Renal cortical epithelial cell (primary cell): ENCODE results near the gene DNAJB2. TPM values are rescaled to one million over a fixed set of nuclear protein-coding genes. Genes with fewer than 3 reads are reported as not detected.
A peak's percentile ranks its signal among the peaks of the same experiment; 100 is the strongest.
"Not testable (repeated sequence)": the region's sequence is repeated elsewhere in the genome, so short reads cannot be mapped to it uniquely, and the experiment has no call there.

Source experiments
- DNase-seq: peaks from one replicate; pipeline ENCODE4 v3.0.0-alpha.2; 2011; ENCODE audit warnings: low read depth
- total RNA-seq: library from RNA; depleted of rRNA; stranded (reverse); fragments of >200 nt; gene quantifications from 2 replicates; pipeline ENCODE4 v1.2.3, GENCODE V29; 2014

Gene DNAJB2
- total RNA-seq, 1 donor from 2014 or later, result 90.7 TPM

GRCh38 chr2:219285373-219285735, 6.2 kb downstream of the DNAJB2 start:
- no peak for DNase-seq

- DNase-seq, result no peak
These were observed 6.8 kb downstream of the DNAJB2 start for GRCh38 chr2:219285894-219286425.

- DNase-seq, result peak; percentile 30
These were observed 7.4 kb downstream of the DNAJB2 start for GRCh38 chr2:219286436-219287115.

GRCh38 chr2:219287116-219287440, 7.9 kb downstream of the DNAJB2 start:
- not testable (repeated sequence) for DNase-seq

- no peak for DNase-seq
These were observed 8.6 kb downstream of the DNAJB2 start for GRCh38 chr2:219287580-219288265.

- DNase-seq, result no peak
These were observed 10.0 kb downstream of the DNAJB2 start for GRCh38 chr2:219289195-219289536.

GRCh38 chr2:219289537-219290361, 10.6 kb downstream of the DNAJB2 start:
- peak; percentile 82 for DNase-seq

- DNase-seq, result no peak
These were observed 11.4 kb downstream of the DNAJB2 start for GRCh38 chr2:219290381-219291171.

- no peak for DNase-seq
These were observed 12.2 kb downstream of the DNAJB2 start for GRCh38 chr2:219291394-219291793.

- DNase-seq, result no peak
These were observed 12.8 kb downstream of the DNAJB2 start for GRCh38 chr2:219291910-219292490.

GRCh38 chr2:219292616-219293015, 13.4 kb downstream of the DNAJB2 start:
- no peak for DNase-seq

- no peak for DNase-seq
These were observed 14.6 kb downstream of the DNAJB2 start for GRCh38 chr2:219293736-219294231.

GRCh38 chr2:219294356-219295351, 15.5 kb downstream of the DNAJB2 start:
- DNase-seq, result peak; percentile 68

- DNase-seq, result no peak
These were observed 17.0 kb downstream of the DNAJB2 start for GRCh38 chr2:219296142-219296541.

GRCh38 chr2:219296631-219297391, 17.6 kb downstream of the DNAJB2 start:
- DNase-seq, result no peak

- no peak for DNase-seq
These were observed 18.7 kb downstream of the DNAJB2 start for GRCh38 chr2:219297766-219298456.

- peak; percentile 59 for DNase-seq
These were observed 19.7 kb downstream of the DNAJB2 start for GRCh38 chr2:219298759-219299371.

- DNase-seq, result no peak
These were observed 20.2 kb downstream of the DNAJB2 start for GRCh38 chr2:219299372-219299760.
